ENCODE data around the gene MCRIP1. TPM values are rescaled to one million over a fixed set of nuclear protein-coding genes. Genes with fewer than 3 reads are reported as not detected.
A peak's percentile ranks its signal among the peaks of the same experiment; 100 is the strongest.

MCRIP1 gene
- total and polyA plus RNA-seq, 2 of the 4 experiments (the other 2 are of a cell fraction): 56.5 to 164 TPM

DNA sequence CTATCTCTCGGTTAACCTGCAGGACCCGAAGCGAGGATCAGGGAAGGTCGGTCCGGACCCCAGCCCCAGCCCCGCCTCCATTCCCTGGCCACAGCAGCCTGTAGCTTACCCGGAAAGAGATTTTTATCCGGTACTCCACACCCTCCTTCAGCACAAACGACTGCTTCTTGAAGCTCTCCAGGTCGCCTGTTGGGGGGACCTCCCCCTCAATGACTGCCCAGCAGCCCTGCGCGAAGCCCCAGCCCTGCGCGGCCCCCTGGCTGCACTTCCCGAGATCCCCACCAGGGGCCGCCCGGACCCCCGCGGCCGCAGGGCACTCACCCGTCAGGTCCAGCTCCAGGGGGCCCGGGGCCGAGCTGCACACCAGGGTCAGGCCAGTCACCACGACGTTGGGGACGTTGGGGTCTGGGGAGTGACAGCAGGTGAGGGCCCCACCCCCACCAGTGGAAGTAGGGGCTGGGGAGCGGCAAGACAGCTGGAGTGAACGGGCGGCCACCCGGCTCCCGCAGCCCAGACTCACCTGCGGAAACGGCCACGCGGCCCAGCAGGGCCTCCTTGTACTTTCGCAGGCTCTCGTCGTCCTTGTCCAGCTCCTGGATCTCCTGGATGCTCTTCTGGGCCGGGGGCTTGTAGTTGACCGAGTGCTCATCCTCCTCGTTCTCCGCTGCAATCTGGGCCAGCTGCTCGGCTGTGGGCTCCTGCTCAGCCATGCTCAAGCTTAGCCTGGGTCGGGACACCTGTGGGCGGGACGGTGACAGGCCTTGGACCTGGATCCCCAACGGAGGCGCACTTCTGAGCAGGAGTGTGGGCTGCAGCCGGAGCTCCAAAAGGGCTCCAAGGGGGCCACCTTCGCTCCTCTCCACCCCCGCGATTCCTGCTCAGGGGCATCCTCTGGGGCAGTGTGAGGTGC is 36.4 kb upstream of the MCRIP1 start:
- peak overlapping the region; percentile 54 for H4K91ac ChIP-seq (ENCODE audit: insufficient read depth, low read depth, low read length)
- intact Hi-C loops (cut with micrococcal nuclease) (no loop called here), in situ Hi-C loops (cut with MboI; ENCODE audit: low sequenced_read_pairs) (no loop called here), dilution Hi-C loops (cut with HindIII; ENCODE audit: low sequenced_read_pairs, unreplicated experiment) (no loop called here)
- ChIA-PET CTCF (interaction anchor here (0.6 to 0.7 kb wide), 2 partner anchors 15 to 23 kb away, joined by 3 to 4 read pairs; no protein-coding TSS in a partner anchor), POLR2A (ENCODE audit: unreplicated experiment) (no interaction called here)
- H2AK5ac ChIP-seq (ENCODE audit: low read depth, low read length): peak overlapping the region; percentile 96
- H3K4me2 ChIP-seq (ENCODE audit: low read depth, low read length): peak overlapping the region; percentile 93
- H3K9ac ChIP-seq (ENCODE audit: low read depth, low read length): peak overlapping the region; percentile 87
- peaks cover 34% of the 10 kb centered on the region for H3K36me3 ChIP-seq (ENCODE audit: control insufficient read depth, insufficient read depth, low read length)
- H4K20me1 ChIP-seq (ENCODE audit: insufficient read depth, low read length): peaks cover 49% of the 10 kb centered on the region
- H2AFZ ChIP-seq (replicated peaks; ENCODE audit: low read length, poor library complexity): peak overlapping the region; percentile 71
- H3K56ac ChIP-seq (ENCODE audit: extremely low read depth, insufficient read depth, low read length): no peak overlapping the region; the same call in 1 of the 2 replicates
- peaks cover 5 to 72% of the 10 kb centered on the region in 2 experiments; a peak in 3 of 4 replicates for H3K79me1 ChIP-seq (ENCODE audit: low read depth in 1 of 2, low read length in 2 of 2)
- peak; percentile 8; the same call in 1 of the 2 replicates for ATAC-seq (ENCODE audit: low read depth)
- peak overlapping the region; percentile 26 to 51; a peak in 3 of 4 replicates for H4K8ac ChIP-seq (ENCODE audit: low read depth in 2 of 2, low read length in 2 of 2)
- H3K27me3 ChIP-seq (ENCODE audit: control insufficient read depth, insufficient read depth, low read length): no peaks in the 10 kb centered on the region
- WGBS, 2 experiments (ENCODE audit: extremely low coverage in 2 of 2, insufficient read length in 1 of 2): 54% methylated on average over 20 of the region's 52 CpGs; no CpG with 5 or more reads in 1 of the 2 experiments
- peak overlapping the region; percentile 99 for H2AK9ac ChIP-seq (replicated peaks; ENCODE audit: low read depth, low read length, poor library complexity)
- H3K14ac ChIP-seq (replicated peaks; ENCODE audit: low read depth, low read length): peak overlapping the region; percentile 83
- H3K4me3 ChIP-seq (ENCODE audit: insufficient read depth, low read depth, low read length): peak overlapping the region; percentile 87
- H3K4me1 ChIP-seq (ENCODE audit: control insufficient read depth, insufficient read depth, low read length): peaks cover 35% of the 10 kb centered on the region
- H2BK120ac ChIP-seq (ENCODE audit: low read depth, low read length): peak overlapping the region; percentile 14; the same call in 1 of the 2 replicates
- H2BK15ac ChIP-seq (ENCODE audit: low read depth, low read length): peak overlapping the region; percentile 8; the same call in 1 of the 3 replicates
- peak overlapping the region; percentile 99 for H2BK5ac ChIP-seq (ENCODE audit: low read depth, low read length, poor library complexity, severe bottlenecking)
- BruUV-seq (replicated peaks): no TSS peak
- peak overlapping the region; percentile 94 for H3K4ac ChIP-seq (ENCODE audit: low read depth, low read length)
- peak overlapping the region; percentile 94; the same call in 1 of the 2 replicates for H3K23ac ChIP-seq (ENCODE audit: low read depth, low read length)
- peaks cover 8% of the 10 kb centered on the region; the same call in 1 of the 2 replicates for H3K9me1 ChIP-seq (ENCODE audit: insufficient read depth, low read length)
- no peak for DNase-seq
- no peaks in the 10 kb centered on the region for H3K9me3 ChIP-seq (ENCODE audit: control insufficient read depth, insufficient read depth, low read length)
- no peak overlapping the region for H4K5ac ChIP-seq (ENCODE audit: low read depth, low read length)
- H3K27ac ChIP-seq (ENCODE audit: insufficient read depth, low read length): peak overlapping the region; percentile 96
- no peak overlapping the region for H3K18ac ChIP-seq (ENCODE audit: low read depth, low read length)
- H2BK20ac ChIP-seq (ENCODE audit: low read depth, low read length): no peak overlapping the region; the same call in 1 of the 2 replicates
- TF ChIP-seq MAFK (IDR thresholded peaks at IDR 0.05; ENCODE audit: low read depth, low read length) (no peak), BHLHE40 (IDR thresholded peaks at IDR 0.05; ENCODE audit: low read depth, low read length) (no peak), POLR2A (IDR thresholded peaks at IDR 0.05; ENCODE audit: low read depth, low read length) (no peak; the same call in 1 of the 2 replicates), RFX5 (IDR thresholded peaks at IDR 0.05; ENCODE audit: low read depth, low read length) (no peak), CEBPB (IDR thresholded peaks at IDR 0.05; ENCODE audit: low read depth, low read length) (no peak), NFE2L2 (IDR thresholded peaks at IDR 0.05; ENCODE audit: low read depth, low read length) (no peak), MAZ (IDR thresholded peaks at IDR 0.05; ENCODE audit: borderline replicate concordance, low read depth, low read length) (peak; percentile 46; the same call in 1 of the 2 replicates), RCOR1 (IDR thresholded peaks at IDR 0.05; ENCODE audit: insufficient replicate concordance, low read length) (no peak), SMC3 (IDR thresholded peaks at IDR 0.05; ENCODE audit: low read depth, low read length) (peak; percentile 42), FOS (IDR thresholded peaks at IDR 0.05; ENCODE audit: low read depth, low read length) (no peak)
- TF ChIP-seq, protein P1, sequence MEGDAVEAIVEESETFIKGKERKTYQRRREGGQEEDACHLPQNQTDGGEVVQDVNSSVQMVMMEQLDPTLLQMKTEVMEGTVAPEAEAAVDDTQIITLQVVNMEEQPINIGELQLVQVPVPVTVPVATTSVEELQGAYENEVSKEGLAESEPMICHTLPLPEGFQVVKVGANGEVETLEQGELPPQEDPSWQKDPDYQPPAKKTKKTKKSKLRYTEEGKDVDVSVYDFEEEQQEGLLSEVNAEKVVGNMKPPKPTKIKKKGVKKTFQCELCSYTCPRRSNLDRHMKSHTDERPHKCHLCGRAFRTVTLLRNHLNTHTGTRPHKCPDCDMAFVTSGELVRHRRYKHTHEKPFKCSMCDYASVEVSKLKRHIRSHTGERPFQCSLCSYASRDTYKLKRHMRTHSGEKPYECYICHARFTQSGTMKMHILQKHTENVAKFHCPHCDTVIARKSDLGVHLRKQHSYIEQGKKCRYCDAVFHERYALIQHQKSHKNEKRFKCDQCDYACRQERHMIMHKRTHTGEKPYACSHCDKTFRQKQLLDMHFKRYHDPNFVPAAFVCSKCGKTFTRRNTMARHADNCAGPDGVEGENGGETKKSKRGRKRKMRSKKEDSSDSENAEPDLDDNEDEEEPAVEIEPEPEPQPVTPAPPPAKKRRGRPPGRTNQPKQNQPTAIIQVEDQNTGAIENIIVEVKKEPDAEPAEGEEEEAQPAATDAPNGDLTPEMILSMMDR (conservative IDR thresholded peaks at IDR 0.05; ENCODE audit: low read depth, low read length): peak; percentile 59
- TF ChIP-seq, protein P2, sequence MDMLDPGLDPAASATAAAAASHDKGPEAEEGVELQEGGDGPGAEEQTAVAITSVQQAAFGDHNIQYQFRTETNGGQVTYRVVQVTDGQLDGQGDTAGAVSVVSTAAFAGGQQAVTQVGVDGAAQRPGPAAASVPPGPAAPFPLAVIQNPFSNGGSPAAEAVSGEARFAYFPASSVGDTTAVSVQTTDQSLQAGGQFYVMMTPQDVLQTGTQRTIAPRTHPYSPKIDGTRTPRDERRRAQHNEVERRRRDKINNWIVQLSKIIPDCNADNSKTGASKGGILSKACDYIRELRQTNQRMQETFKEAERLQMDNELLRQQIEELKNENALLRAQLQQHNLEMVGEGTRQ (IDR thresholded peaks at IDR 0.05; ENCODE audit: low read depth, low read length): no peak
- TF ChIP-seq, protein P3, sequence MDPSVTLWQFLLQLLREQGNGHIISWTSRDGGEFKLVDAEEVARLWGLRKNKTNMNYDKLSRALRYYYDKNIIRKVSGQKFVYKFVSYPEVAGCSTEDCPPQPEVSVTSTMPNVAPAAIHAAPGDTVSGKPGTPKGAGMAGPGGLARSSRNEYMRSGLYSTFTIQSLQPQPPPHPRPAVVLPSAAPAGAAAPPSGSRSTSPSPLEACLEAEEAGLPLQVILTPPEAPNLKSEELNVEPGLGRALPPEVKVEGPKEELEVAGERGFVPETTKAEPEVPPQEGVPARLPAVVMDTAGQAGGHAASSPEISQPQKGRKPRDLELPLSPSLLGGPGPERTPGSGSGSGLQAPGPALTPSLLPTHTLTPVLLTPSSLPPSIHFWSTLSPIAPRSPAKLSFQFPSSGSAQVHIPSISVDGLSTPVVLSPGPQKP (IDR thresholded peaks at IDR 0.05; ENCODE audit: borderline replicate concordance, low read depth, low read length): no peak
